OCI-LY1 (cell line): ENCODE results near the gene SLC22A12.

Source experiments
- H2AFZ ChIP-seq: fragments of 200-600 bp; sonication (generic), shearing (Covaris generic); 2 replicates; pipeline ENCODE4 v1.6.0; 2014; ENCODE audit warnings: antibody characterized with exemption, mild to moderate bottlenecking, low read length
- H3F3A ChIP-seq: fragments of 200-600 bp; sonication (generic), shearing (Covaris generic); 2 replicates; pipeline ENCODE4 v1.6.0; 2014; ENCODE audit warnings: mild to moderate bottlenecking, antibody characterized with exemption, low read length, moderate library complexity; ENCODE audit not compliant: insufficient read depth
- H3K27ac ChIP-seq: fragments of 200-600 bp; sonication (generic); 2 replicates; pipeline ENCODE4 v1.5.1; 2014; ENCODE audit warnings: low read length, mixed run types, mild to moderate bottlenecking, low read depth; ENCODE audit not compliant: poor library complexity, severe bottlenecking
- H3K27me3 ChIP-seq: fragments of 200-600 bp; sonication (generic); 2 replicates; pipeline ENCODE4 v1.6.0; 2014; ENCODE audit warnings: antibody characterized with exemption, mild to moderate bottlenecking, low read length, moderate library complexity; ENCODE audit not compliant: insufficient read depth
- H3K36me3 ChIP-seq: fragments of 200-600 bp; sonication (generic); 2 replicates; pipeline ENCODE4 v1.6.1; 2014; ENCODE audit warnings: mild to moderate bottlenecking, antibody characterized with exemption, low read length, moderate library complexity, mixed read lengths; ENCODE audit not compliant: insufficient read depth
- H3K4me1 ChIP-seq: fragments of 200-600 bp; sonication (generic); 2 replicates; pipeline ENCODE4 v1.5.1; 2014; ENCODE audit warnings: mild to moderate bottlenecking, low read length, moderate library complexity; ENCODE audit not compliant: insufficient read depth, severe bottlenecking
- H3K4me2 ChIP-seq: fragments of 200-600 bp; sonication (generic), shearing (Covaris generic); 2 replicates; pipeline ENCODE4 v1.6.1; 2014; ENCODE audit warnings: low read length
- H3K4me3 ChIP-seq: fragments of 200-600 bp; sonication (generic); 2 replicates; pipeline ENCODE4 v1.5.1; 2014; ENCODE audit warnings: low read length, low read depth, mild to moderate bottlenecking, mixed read lengths; ENCODE audit not compliant: poor library complexity, severe bottlenecking
- H3K79me2 ChIP-seq: fragments of 200-600 bp; shearing (Covaris generic); 2 replicates; pipeline ENCODE4 v1.6.1; 2016; ENCODE audit warnings: mixed run types, low read length, mixed read lengths; ENCODE audit not compliant: insufficient read depth
- H3K9ac ChIP-seq: fragments of 200-600 bp; sonication (generic), shearing (Covaris generic); 2 replicates; pipeline ENCODE4 v1.6.1; 2014; ENCODE audit warnings: mild to moderate bottlenecking, low read length, mixed read lengths
- H3K9me2 ChIP-seq: fragments of 200-600 bp; sonication (generic), shearing (Covaris generic); 2 replicates; pipeline ENCODE4 v1.6.1; 2014; ENCODE audit warnings: low read depth, mild to moderate bottlenecking, low read length, mixed read lengths
- H3K9me3 ChIP-seq: fragments of 200-600 bp; shearing (Covaris generic); 2 replicates; pipeline ENCODE4 v1.6.1; 2014; ENCODE audit warnings: low read length, mixed read lengths
- H4K20me1 ChIP-seq: fragments of 200-600 bp; sonication (generic), shearing (Covaris generic); 2 replicates; pipeline ENCODE4 v1.6.0; 2016; ENCODE audit warnings: mild to moderate bottlenecking, low read length; ENCODE audit not compliant: insufficient read depth
- EZH2 ChIP-seq: fragments of 200-600 bp; sonication (generic), shearing (Covaris generic); IDR thresholded peaks from 2 replicates; pipeline ENCODE4 v1.8.0; 2017; ENCODE audit warnings: borderline replicate concordance, mixed run types, mild to moderate bottlenecking, antibody characterized with exemption, low read length, moderate library complexity, mixed read lengths
- TF ChIP-seq, protein P1 (sequence below): fragments of 200-600 bp; sonication (generic), shearing (Covaris generic); IDR thresholded peaks from 2 replicates; pipeline ENCODE4 v1.5.1; 2017; ENCODE audit warnings: mild to moderate bottlenecking, antibody characterized with exemption, low read length, moderate library complexity, mixed read lengths

SLC22A12 gene

DNA sequence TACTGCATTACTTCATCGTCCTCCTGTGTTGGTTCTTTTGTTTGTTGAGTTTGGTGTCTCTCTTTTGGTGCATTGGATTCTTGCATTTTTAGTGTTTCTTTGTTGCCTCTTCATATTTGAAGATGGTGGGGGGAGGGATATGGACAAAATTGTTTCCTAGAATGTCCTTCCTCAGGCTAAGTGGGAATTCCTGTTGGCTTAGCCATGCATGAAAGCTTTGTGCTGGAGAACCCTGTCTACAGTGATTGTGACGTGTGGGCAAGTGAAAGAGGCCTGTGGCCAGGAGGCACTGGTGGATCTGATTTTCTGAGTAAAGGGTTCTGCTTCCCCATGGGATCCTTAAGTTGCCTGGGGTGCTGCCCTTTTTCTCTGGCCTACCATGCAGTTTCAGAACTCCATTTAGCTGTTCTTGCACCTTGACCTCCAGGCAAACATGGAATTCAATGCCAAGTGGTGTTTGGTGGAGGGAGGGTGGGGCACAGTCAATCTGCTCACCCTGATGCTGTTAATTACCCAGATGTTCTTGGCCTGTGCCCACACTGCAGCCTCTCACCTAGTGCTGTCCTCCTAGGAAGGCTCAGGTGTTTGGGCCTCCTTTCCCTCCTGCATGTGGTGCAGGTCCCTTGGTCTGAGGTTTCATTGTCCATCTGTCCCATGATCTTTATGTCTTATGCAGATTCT, 46.3 kb upstream of the SLC22A12 start:
- H3K9ac ChIP-seq: no peak overlapping the region
- no peaks in the 10 kb centered on the region for H3K9me2 ChIP-seq
- no peak for TF ChIP-seq EZH2
- TF ChIP-seq, protein P1, sequence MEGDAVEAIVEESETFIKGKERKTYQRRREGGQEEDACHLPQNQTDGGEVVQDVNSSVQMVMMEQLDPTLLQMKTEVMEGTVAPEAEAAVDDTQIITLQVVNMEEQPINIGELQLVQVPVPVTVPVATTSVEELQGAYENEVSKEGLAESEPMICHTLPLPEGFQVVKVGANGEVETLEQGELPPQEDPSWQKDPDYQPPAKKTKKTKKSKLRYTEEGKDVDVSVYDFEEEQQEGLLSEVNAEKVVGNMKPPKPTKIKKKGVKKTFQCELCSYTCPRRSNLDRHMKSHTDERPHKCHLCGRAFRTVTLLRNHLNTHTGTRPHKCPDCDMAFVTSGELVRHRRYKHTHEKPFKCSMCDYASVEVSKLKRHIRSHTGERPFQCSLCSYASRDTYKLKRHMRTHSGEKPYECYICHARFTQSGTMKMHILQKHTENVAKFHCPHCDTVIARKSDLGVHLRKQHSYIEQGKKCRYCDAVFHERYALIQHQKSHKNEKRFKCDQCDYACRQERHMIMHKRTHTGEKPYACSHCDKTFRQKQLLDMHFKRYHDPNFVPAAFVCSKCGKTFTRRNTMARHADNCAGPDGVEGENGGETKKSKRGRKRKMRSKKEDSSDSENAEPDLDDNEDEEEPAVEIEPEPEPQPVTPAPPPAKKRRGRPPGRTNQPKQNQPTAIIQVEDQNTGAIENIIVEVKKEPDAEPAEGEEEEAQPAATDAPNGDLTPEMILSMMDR: no peak
- no peaks in the 10 kb centered on the region for H3K9me3 ChIP-seq
- H3K4me2 ChIP-seq: no peak overlapping the region
- H3K27ac ChIP-seq: no peak overlapping the region
- H3K4me3 ChIP-seq: no peak overlapping the region
- H3K36me3 ChIP-seq: no peaks in the 10 kb centered on the region
- H3K4me1 ChIP-seq: no peaks in the 10 kb centered on the region
- H3K27me3 ChIP-seq: 0 out of 2 replicates have a peak, but pooled peaks cover 5% of the 10 kb centered on the region
- no peaks in the 10 kb centered on the region for H3K79me2 ChIP-seq
- H2AFZ ChIP-seq: no peak overlapping the region
- no peaks in the 10 kb centered on the region for H3F3A ChIP-seq
- no peaks in the 10 kb centered on the region for H4K20me1 ChIP-seq

DNA sequence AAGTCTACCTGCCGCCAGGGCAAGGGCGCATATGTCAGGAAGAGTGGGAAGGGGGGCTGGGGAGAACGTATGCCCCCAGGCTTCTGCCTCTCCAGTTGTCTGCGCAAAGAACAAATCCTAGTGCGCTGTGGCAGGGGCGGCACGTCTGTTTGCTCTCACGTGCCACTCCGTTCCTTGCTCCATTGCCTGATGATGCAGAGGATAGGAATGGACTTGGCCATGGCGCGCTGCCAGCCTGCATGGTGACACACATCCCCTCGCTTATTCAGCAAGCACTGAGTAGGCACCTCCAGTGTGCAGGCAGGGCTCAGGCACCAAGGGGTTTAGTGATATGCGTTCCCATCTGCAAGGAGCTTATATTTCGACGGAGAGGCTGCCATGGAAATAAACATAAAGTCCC, 45.4 kb upstream of the SLC22A12 start:
- Histone ChIP-seq H3K27ac (no peak overlapping the region), H3K27me3 (0 out of 2 replicates have a peak, but pooled peaks cover 5% of the 10 kb centered on the region), H3K79me2 (no peaks in the 10 kb centered on the region), H3K4me1 (no peaks in the 10 kb centered on the region), H3F3A (no peaks in the 10 kb centered on the region), H3K9me3 (no peaks in the 10 kb centered on the region), H2AFZ (no peak overlapping the region), H3K36me3 (no peaks in the 10 kb centered on the region), H4K20me1 (no peaks in the 10 kb centered on the region), H3K4me2 (no peak overlapping the region), H3K4me3 (no peak overlapping the region), H3K9ac (no peak overlapping the region), H3K9me2 (no peaks in the 10 kb centered on the region)
- TF ChIP-seq, protein P1: no peak
- no peak for TF ChIP-seq EZH2

DNA sequence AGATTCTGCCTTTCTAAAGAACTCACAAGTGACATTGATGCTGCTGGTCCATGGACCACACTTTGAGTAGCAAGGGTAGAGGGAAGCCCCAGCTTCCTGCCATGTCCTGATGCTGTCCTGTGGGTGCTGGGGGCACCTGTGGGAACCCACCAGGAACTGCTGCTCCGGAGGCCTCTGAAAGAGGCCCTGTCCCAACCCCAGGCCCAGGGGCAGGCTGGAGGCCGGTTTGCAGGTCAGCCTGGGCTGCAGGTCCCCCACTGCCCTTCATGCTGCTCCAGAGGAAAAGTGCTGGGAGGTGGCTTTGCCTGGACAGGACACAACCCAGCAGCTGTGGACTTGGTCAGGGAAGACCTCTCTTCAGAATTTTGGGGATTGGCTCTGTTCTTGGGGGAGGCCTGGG, 44.8 kb upstream of the SLC22A12 start:
- H3K4me2 ChIP-seq: no peak overlapping the region
- no peaks in the 10 kb centered on the region for H3K79me2 ChIP-seq
- H3K9me2 ChIP-seq: no peaks in the 10 kb centered on the region
- H3K4me3 ChIP-seq: no peak overlapping the region
- no peaks in the 10 kb centered on the region for H3K36me3 ChIP-seq
- TF ChIP-seq, protein P1: no peak
- no peak for TF ChIP-seq EZH2
- H3K27ac ChIP-seq: no peak overlapping the region
- H2AFZ ChIP-seq: no peak overlapping the region
- H3K4me1 ChIP-seq: no peaks in the 10 kb centered on the region
- no peak overlapping the region for H3K9ac ChIP-seq
- no peaks in the 10 kb centered on the region for H4K20me1 ChIP-seq
- H3K9me3 ChIP-seq: no peaks in the 10 kb centered on the region
- H3F3A ChIP-seq: no peaks in the 10 kb centered on the region
- H3K27me3 ChIP-seq: 0 out of 2 replicates have a peak, but pooled peaks cover 5% of the 10 kb centered on the region
